Measurements from ENCODE around the gene PHLDB2. TPM values are rescaled to one million over a fixed set of nuclear protein-coding genes. Genes with fewer than 3 reads are reported as not detected.

PHLDB2 gene
- polyA plus RNA-seq, 3 donors = 77.8 to 117 (median 94.6) TPM

DNA sequence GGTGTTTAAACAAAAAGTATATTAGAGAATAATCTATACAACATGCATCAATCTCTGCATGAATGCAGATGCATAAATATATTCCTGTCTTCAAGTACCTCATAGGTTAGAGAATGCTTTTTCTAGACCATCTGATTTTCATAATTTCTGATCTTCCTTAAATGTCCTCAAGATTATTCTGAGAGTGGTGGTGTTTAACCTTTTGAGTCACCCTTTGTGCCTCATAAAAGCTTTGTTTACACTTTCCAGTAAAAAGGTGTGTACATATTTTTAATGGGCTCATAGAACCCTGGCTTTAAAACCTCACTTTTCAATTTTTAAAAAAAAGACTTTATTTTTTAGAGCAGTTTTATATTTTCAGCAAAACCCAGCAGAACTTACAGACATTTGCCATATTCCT lies 78.8 kb downstream of the PHLDB2 start:
- DNase-seq (ENCODE audit: extremely low read depth in 1 of 11, low read depth in 9 of 11, low spot score in 4 of 11) = no peak

DNA sequence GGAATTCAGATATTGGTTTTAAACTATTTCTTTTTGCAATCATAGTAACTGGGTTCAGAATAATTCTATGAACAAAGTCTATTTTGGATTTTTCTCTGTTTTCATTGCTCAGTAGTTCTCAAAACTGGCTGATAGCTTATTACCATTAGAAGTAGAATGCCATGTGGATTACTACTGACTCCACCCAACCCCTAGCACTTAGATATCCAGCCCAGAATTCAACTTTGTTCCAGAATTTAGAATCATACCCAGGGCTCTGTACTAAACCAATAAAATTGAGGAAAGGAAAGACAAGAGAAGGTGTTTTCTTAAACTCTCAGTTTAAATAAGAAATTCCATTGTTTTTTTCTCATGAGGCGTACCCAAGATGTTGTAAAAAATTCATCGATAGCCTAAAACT lies 80.8 kb downstream of the PHLDB2 start:
- no peak for DNase-seq (ENCODE audit: extremely low read depth in 1 of 11, low read depth in 9 of 11, low spot score in 4 of 11)

DNA sequence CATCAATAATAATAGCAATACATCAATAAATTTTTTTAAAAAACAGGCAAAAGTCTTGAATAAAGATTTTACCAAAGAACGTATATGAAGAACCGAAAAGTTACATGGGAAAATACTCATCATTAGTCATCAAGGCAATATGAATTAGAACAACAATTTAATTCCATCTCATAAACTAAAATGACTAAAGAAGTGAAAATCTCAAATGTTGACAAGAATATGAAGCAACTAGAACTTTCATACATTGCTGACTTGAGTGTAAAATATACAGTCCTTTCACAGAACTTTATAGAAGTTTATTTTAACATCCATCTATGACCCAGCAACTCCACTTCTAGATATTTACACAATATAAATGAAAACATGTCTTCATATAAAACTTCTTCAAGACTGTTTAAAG lies 84.5 kb downstream of the PHLDB2 start:
- DNase-seq (ENCODE audit: extremely low read depth in 1 of 11, low read depth in 9 of 11, low spot score in 4 of 11) = no peak

DNA sequence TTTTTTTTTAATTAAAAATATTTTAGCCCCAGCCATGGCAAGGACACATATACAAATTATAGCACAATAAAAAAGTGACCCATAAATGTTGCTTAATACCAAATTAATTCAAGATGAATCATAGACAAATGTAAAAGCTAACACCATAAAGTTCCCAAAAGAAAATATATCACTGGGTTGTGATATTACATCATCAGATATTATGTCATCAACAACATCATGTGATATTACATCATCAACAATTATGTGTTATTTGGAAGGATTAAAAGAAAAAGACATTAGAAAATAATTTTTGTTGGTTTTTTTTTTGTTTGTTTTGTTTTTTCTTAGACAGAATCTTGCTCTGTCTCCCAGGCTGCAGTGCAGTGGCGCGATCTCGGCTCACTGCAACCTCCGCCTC lies 85.3 kb downstream of the PHLDB2 start:
- no peak for DNase-seq (ENCODE audit: extremely low read depth in 1 of 11, low read depth in 9 of 11, low spot score in 4 of 11)

DNA sequence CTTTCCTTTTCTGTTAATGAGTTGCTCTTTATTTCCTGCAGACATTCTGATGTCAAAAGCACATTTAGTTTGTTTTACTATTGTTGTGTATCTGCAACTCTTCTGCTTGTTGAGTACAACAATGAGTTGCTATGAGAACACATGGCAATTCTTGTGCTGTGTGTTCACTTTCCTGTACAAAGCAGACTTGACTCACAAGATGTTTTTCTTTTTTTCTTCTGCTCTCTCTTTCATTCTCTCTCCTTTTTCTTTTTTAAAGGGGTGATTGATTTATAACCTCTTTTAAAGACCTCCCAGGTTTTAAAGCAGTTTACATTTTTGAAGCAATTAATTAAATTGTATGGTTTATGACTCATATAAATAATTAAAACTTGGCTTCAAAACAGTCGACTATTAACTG lies 88.2 kb downstream of the PHLDB2 start:
- DNase-seq (ENCODE audit: extremely low read depth in 1 of 11, low read depth in 9 of 11, low spot score in 4 of 11) = no peak

DNA sequence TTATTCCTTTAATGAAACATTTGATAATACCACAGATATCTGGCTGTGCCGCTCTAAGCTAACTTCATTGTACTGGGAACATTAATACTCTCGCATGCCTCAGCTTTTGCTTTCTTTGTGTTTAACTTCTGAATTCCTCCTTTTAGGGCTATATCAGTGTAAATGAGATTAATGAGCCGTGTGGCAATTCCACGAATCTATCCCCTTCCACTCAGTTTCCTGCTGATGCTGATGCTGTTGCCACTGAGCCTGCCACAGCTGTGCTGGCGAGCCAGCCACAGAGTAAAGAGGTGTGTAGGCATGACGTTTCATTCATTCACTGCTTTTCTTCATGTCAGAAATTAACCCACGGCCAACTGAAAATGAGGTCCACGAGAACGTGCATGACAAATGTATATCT lies 89.7 kb downstream of the PHLDB2 start:
- no peak for DNase-seq (ENCODE audit: extremely low read depth in 1 of 11, low read depth in 9 of 11, low spot score in 4 of 11)

DNA sequence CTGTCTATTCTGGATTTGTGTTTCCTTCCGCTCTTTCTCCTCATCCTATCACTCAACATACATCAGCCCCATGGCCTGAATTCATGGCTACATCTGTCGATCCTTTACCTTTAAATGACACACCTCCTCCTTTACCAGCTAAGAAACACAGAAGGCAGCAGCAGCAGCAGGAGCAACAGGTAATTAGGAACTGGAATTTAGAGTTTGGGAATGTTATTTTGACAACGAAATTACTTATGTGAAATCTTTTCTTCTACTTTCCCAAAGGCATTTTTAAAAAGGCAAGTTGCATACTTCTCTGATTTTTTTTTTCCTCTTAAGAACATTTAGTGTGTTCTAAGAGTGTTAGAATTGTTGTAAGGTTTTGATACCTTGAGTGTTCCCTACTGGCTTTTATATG lies 90.6 kb downstream of the PHLDB2 start:
- no peak for DNase-seq (ENCODE audit: extremely low read depth in 1 of 11, low read depth in 9 of 11, low spot score in 4 of 11)

DNA sequence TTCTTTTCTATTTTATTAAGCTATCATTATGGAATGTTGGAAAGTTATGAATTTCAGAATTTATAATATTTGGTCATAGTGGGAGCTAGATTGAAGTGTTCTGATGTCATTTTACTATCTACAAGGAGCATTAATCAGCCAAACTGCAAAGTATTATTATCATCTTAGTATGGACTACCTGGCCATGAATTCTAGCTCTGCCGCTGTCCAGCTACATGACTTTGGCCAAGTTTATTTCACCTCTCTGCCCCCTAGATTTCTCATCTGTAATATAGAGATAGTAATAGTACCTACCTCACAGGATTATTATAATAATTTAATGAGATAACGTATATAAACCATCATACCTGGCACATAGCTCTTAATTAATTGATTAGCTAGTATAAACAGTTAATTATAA lies 92.0 kb downstream of the PHLDB2 start:
- DNase-seq (ENCODE audit: extremely low read depth in 1 of 11, low read depth in 9 of 11, low spot score in 4 of 11) = no peak

DNA sequence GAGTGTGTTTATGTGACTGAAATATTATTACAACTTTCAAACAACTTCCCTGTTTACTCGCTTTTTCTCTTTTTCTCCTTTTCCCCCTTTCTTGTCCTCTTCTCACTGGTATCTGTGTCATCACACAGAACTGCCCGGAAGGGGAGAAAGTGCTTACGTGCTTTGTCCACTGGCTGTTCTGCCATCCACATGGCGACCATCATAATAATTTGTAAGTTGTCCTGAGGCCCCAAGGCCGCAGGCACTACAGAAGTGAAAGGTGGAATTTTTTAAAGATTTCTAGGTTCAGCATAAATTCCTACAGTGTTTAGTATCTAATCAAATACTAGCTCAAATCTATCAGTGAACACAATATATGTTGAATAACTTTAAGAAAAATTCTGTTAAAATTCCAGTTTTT lies 93.0 kb downstream of the PHLDB2 start:
- DNase-seq (ENCODE audit: extremely low read depth in 1 of 11, low read depth in 9 of 11, low spot score in 4 of 11) = no peak

DNA sequence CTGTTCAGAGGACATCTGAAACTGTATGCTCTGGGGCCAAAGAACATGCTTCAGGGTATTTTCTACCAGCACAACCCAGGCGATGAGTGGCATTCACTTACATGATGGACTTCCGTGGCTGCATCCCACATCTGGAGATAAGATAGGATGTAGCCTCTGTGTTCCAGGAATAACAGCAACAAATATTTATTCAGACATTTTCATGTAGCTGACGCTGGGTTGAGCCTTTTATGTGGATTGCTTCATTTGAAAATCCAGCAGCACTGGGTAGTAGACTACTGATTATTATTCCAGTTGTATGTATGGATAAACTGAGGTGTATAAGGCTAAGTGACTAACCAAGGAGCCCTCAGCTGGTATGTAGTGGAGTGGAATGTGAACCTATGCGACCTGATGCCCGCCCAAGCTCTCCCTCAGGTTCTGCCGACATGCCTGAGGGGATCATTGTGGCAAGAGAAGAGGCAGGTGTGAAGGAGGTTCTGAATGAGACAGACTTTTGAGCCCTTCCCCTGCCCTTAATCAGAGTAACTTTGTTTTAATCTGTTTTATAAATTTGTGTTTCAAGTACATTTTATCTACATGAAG lies 93.9 kb downstream of the PHLDB2 start:
- DNase-seq (ENCODE audit: extremely low read depth in 1 of 11, low read depth in 9 of 11, low spot score in 4 of 11) = no peak

DNA sequence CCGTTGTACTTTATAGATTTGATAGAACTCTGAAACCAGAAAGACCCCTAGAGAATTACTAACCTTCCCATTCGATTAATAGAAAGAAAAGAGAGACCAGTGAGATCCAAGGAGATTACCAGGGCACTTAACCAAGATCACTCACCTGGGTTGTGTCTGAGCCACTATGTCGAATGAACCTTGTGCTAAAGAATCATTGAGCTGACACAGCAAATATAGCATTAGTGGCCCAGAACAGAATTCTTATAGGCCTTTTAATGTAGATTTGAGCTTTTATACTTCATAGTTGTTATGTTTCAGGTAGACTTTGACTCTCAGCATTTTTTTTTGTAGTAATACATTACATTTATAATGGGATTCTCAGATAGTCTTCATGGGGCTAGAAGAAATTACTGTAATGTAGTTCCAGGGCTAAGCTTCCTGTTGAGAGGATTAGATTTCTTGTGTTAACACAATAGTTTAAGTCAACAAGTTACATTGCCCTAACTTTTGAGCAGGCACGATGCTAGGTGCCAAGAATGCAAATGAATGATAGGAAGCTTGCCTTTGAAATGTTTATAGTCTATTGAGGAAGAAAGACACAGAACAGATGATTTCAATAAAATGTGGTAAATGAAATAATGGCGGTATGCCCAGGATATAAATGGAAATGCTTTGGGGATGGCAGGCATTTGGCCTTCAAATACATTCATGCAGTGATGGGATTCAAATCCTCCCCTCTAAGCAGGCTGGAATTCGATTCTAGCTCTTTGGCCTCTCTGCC lies 95.3 kb downstream of the PHLDB2 start:
- DNase-seq (ENCODE audit: extremely low read depth in 1 of 11, low read depth in 9 of 11, low spot score in 4 of 11) = no peak

DNA sequence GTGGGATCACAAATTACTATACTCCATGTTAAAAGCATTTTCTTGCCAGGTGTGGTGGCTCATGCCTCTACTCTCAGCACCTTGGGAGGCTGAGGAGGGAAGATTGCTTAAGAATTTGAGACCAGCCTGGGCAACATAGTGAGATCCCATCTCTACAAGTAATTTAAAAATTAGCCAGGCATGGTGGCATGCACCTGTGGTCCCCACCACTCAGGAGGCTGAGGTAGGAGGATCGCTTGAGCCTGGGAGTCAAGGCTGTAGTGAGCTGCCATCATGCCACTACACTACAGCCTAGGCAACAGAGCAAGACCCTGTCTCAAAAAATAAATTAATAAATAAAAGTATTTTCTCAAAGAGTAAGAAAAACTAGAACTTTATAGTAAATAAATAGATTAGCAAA lies 96.8 kb downstream of the PHLDB2 start:
- DNase-seq (ENCODE audit: extremely low read depth in 1 of 11, low read depth in 9 of 11, low spot score in 4 of 11) = no peak

DNA sequence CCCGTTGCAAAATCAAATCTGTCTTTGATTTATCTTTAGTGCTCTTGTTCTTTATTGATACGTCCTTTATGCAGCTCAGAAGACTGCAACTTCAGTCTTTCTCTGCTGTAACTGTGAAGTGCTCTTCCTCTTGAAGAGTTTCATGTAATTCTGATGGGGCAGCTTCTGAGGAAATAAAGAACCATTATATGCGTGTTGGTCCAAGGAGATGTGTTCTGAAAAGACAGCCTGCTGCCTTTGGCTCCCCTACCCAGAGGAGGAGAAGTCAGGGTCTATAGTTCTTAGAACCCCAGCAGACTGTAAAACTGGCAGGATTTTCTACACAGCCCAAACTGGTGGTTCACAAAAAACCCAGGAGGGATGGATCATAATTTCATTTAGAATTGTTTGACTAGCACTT lies 97.4 kb downstream of the PHLDB2 start:
- DNase-seq (ENCODE audit: extremely low read depth in 1 of 11, low read depth in 9 of 11, low spot score in 4 of 11) = no peak

DNA sequence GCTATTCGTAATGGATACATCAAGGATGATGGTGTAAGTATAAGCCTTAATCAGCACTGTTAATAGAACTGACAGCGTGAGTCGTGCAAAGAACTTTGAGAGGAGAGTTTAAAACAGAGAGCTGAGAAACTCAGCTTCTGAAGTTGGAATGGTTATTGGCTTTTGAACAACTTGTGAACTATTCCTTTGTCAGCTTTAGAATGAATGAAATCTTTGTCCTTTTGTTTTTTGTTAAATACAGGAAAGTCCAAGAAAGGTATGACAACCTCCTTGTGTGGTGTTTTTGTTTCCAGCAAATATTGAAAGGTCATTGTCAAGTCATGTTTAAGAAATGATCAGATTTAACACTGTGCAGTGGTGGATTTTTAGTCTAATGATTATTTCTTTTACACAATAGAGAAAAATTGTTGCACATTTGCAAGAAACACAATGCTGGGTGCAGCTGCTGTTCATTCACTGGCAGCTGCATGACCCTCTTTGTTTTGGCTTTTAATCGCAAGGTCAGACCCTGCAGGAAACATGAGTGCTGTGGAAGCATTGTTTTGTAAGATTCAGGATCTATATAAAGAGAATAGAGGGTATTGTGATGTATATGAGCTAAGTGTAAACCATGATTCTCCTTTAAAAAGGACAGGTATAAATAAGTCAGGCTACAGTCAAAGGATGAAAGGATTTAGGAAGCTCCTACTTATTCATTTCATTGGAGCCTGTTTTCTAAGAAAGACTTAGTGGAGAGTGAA lies 98.1 kb downstream of the PHLDB2 start:
- no peak for DNase-seq (ENCODE audit: extremely low read depth in 1 of 11, low read depth in 9 of 11, low spot score in 4 of 11)

DNA sequence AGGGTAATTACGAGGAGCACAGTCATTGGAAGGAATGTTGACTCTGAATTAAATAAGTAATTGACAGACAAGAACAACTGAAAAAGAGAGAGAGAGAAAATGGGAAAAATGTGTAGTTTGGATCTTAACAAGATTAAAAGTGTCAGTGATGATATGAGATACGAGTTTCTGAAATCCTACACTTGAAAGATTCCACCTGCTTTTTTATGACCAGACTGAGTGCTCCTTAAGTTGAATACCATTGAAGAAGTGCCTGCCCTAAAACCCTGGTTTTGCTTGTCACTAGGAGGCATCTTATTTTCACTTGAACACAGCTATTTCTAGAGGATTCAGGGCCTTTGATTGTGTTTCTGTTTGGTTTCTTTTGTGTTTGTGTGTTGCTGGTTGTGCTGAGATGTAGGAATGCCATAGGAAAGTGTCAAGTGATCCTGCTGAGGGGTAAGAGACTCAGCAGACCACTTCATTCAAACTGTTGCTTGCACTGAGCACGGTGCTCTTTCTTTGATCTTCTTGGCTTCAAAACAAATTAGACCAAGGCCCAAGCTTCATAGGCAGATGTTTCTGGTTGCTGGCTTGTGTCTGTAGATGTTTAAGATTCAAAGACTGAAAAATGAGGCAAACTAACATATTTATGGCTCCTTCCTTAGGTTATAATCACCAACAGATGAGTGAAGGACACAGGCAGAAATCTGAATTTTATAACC lies 102.5 kb downstream of the PHLDB2 start:
- DNase-seq (ENCODE audit: extremely low read depth in 1 of 11, low read depth in 9 of 11, low spot score in 4 of 11) = peak in 2 of 11 donors; percentile 37 to 52

DNA sequence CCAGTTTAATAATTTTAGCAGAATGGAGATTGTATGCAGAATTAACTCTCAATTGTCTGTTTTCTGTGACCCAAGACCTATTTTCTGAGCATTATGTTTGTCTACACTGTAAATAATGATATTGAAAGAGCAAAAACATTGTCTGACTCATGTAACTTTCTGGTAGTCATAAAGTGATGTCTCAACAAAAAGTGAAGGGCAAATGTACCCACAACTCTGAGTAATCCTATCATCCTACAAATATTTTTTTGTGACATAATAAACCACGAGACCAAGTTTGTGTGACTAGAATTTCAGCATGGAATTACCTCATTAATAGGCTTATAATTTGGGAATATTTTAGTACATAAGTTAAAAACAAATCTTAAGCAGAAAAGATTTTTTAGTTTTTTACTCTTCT lies 104.4 kb downstream of the PHLDB2 start:
- no peak for DNase-seq (ENCODE audit: extremely low read depth in 1 of 11, low read depth in 9 of 11, low spot score in 4 of 11)

DNA sequence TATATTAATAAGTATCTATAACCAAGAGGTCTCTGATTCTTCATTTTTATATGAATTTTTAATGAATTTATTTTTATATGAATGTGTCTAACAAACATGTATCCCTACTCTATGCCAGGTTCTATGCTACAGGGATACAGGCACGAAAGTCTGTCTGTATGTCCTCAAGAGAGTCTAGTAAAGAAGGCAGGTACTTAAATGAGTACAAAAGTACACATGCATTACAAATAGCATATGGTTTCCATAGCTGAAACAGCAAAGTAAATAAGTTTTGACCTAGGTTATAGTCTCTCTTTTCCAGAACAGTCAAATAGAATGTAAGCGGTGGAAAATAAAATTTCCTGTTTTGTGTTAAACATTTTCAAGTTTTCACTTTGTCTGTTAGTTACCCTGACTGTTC lies 106.4 kb downstream of the PHLDB2 start:
- no peak for DNase-seq (ENCODE audit: extremely low read depth in 1 of 11, low read depth in 9 of 11, low spot score in 4 of 11)

DNA sequence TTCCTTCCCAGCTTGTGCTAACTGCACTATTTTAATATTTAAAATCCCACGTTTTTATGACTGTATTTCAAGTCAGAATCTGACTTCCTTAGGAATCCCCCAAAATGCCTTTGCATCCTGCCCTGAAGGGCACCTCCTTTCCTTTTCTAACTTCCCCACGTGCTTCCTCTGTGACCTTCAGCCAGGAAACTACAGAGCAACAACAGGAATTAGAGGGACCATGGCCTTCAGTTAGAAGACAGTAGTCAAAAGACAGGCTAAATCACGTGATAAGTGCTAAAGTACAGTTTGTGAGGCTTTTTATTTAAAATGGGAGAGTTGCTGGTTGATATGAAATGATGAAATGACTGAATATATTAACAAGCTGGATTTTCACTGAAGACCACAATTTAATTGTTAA lies 108.0 kb downstream of the PHLDB2 start:
- peak in 1 of 11 donors; percentile 17 for DNase-seq (ENCODE audit: extremely low read depth in 1 of 11, low read depth in 9 of 11, low spot score in 4 of 11)

DNA sequence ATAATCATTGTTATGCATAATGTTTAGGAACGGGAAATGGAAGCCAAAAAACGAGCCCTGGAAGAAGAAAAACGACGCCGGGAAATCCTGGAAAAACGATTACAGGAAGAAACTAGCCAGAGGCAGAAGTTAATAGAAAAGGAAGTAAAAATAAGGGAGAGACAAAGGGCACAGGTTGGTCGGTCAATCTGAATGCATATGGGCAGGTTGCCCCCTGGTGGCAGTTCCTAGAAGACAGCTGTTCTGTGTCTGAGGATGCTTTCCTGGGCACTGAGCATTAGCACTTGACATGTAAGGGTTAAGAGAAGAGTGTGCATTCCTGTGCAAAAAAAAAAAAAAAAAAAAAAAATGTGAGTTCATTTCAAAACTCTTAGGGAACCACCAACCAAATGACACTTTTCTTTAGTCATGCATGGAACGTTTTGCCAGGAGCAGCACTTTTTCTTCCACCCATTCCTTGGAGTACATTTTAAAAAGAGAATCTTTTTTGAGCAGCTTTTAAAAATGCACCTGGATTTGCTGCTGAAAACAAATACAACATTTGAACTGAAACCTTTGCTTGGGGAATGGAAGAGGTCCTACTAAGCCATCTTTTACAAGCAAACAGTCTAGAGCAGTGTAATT lies 108.7 kb downstream of the PHLDB2 start:
- DNase-seq (ENCODE audit: extremely low read depth in 1 of 11, low read depth in 9 of 11, low spot score in 4 of 11) = peak; percentile 67 to 82 (median 74)

All from renal cortex interstitium (tissue), 11 donors.